Naive thymus-derived CD8-positive, alpha-beta T cell (primary cell): ENCODE measurements around the gene RIPOR2. TPM values are rescaled to one million over a fixed set of nuclear protein-coding genes. Genes with fewer than 3 reads are reported as not detected.

Experiments
- ATAC-seq, 2 donors: fragments of 150-1000 bp; cut with Tn5 transposase in 1 of 2; sonication (Bioruptor Pico), chemical (Tn5 transposase) in 1 of 2; 1 replicate in 1 of 2; 2 replicates in 1 of 2; pipeline ENCODE4 v1.10.0; 2021; ENCODE audit warnings: mild to moderate bottlenecking in 2 of 2, moderate library complexity in 2 of 2
- POLR2A ChIA-PET: fragments of 350-600 bp; sonication (Branson Sonifier 250); formaldehyde crosslinking; loops from one replicate; lab custom pipeline; 2021; ENCODE audit warnings: antibody characterized with exemption; lab: Charles Lee
- DNase-seq, 10 donors: peaks; one replicate each; pipeline versions ENCODE4 v3.0.0 to v3.0.0-alpha.2; 2020 to 2022
- H3K27ac Mint-ChIP-seq, 10 donors: one replicate each; pipeline ENCODE4 v1.8.0; 2020 to 2022; ENCODE audit warnings: mild to moderate bottlenecking in 10 of 10, mixed read lengths in 10 of 10, moderate library complexity in 4 of 10, inconsistent platforms in 1 of 10
- H3K27me3 Mint-ChIP-seq, 5 donors: one replicate each; pipeline ENCODE4 v1.8.0; 2021 to 2022; ENCODE audit warnings: mixed read lengths in 5 of 5
- H3K36me3 Mint-ChIP-seq, 3 donors: one replicate each; pipeline ENCODE4 v1.8.0; 2020 to 2022; ENCODE audit warnings: mixed read lengths in 3 of 3, mild to moderate bottlenecking in 2 of 3, inconsistent platforms in 1 of 3
- H3K4me1 Mint-ChIP-seq, 4 donors: one replicate each; pipeline ENCODE4 v1.8.0; 2021 to 2022; ENCODE audit warnings: mixed read lengths in 4 of 4
- H3K4me3 Mint-ChIP-seq, 10 donors: one replicate each; pipeline ENCODE4 v1.8.0; 2020 to 2022; ENCODE audit warnings: mild to moderate bottlenecking in 10 of 10, mixed read lengths in 10 of 10, moderate library complexity in 6 of 10, inconsistent platforms in 1 of 10
- H3K9me3 Mint-ChIP-seq, 9 donors: one replicate each; pipeline ENCODE4 v1.8.0; 2020 to 2022; ENCODE audit warnings: mixed read lengths in 9 of 9, mild to moderate bottlenecking in 3 of 9, inconsistent platforms in 1 of 9, moderate library complexity in 1 of 9
- polyA plus RNA-seq, 3 donors: library from polyadenylated mRNA; unstranded; fragments of 300-500 nt; fragmentation: Illumina TruSeq; gene quantifications; one replicate each; pipeline ENCODE4 v1.2.3, GENCODE V29; 2021
- total RNA-seq, 8 experiments: library from RNA in 2 of 8; stranded (reverse) in 2 of 8; gene quantifications; one replicate each; pipeline ENCODE4 v1.2.3 and lab custom pipeline; 2021 to 2026

Gene RIPOR2
- total and polyA plus RNA-seq, 5 experiments from 2014 or later = 413 to 542 (median 511) TPM

DNA sequence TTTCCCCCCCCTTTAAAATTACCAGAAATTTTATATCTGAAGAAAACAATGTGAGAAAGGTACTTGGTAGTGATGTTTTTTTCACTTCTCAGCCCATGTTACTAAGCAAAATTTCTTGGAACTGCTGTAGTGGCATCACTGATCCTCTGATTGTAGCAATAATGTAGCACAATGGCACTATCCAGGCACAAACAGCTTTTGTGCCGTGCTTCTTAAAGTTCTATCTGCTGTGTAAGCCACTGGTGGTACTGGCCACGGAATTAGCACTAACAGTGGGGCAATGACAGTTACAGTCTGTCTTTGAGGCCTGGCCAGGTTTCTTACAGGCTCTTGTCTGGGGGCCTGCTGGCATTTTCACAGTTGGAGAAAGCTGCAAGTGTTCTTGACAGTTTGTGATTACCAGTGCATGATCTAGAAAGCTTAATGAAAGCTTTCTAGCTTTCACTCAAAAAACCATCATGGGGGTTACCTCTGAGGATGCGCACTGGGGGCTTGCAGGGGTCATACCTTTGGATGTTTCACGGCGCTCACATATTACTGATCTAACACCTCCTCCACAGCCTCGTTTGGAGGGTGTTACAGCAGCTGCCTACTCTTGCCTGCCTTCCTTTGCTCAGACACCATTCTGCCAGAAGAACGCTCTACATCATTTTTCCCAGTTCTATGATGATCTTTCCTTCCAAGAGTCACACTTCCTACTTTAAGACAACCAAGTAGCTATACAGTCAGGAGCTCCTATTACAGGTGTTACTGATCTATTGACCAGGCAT, 78.7 kb downstream of the RIPOR2 start:
- Mint-ChIP-seq H3K36me3 (peaks cover 34 to 99% (median 47%) of the 10 kb centered on the region in 3 donors), H3K27me3 (no peaks in the 10 kb centered on the region), H3K4me1 (peaks cover 39 to 69% (median 67%) of the 10 kb centered on the region in 4 donors), H3K9me3 (no peaks in the 10 kb centered on the region), H3K4me3 (peak overlapping the region; percentile 5 to 84 (median 70)), H3K27ac (peak overlapping the region; percentile 88 to 98 (median 94))
- POLR2A ChIA-PET = interaction anchor here (0.6 to 6.3 kb wide), 17 partner anchors 10 to 214 kb away, joined by 3 to 66 read pairs (median 4); partner anchors contain the start of gene RIPOR2
- ATAC-seq (peak in 1 of 2 donors; percentile 9), DNase-seq (peak in 1 of 10 donors; percentile 28)

DNA sequence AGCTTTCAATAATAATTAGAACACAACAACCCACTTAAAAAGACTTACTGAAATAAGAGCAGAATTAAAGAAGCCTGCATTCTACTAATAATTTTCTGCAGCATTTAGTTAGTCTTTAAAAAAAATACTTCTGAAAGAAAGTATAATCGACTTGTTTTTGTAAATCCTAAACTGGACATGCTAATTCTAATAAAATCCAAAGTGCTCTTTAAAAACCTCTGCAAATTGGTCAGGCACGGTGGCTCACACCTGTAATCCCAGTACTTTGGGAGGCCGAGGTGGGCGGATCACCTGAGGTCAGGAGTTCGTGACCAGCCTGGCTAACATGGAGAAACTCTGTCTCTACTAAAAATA, 79.5 kb downstream of the RIPOR2 start:
- Mint-ChIP-seq H3K4me3 (peak overlapping the region; percentile 31 to 84 (median 72)), H3K9me3 (no peaks in the 10 kb centered on the region), H3K27me3 (no peaks in the 10 kb centered on the region), H3K4me1 (peaks cover 36 to 62% (median 59%) of the 10 kb centered on the region in 4 donors), H3K27ac (peak overlapping the region; percentile 88 to 98 (median 94)), H3K36me3 (peaks cover 34 to 97% (median 46%) of the 10 kb centered on the region in 3 donors)
- POLR2A ChIA-PET = interaction anchor here (0.6 to 6.3 kb wide), 15 partner anchors 10 to 171 kb away, joined by 3 to 66 read pairs (median 5); partner anchors contain the start of gene RIPOR2
- ATAC-seq (no peak), DNase-seq (no peak)

- Mint-ChIP-seq H3K27me3 (no peaks in the 10 kb centered on the region), H3K36me3 (peaks cover 34 to 97% (median 41%) of the 10 kb centered on the region in 3 donors), H3K4me3 (peak overlapping the region; percentile 31 to 84 (median 72)), H3K4me1 (peaks cover 31 to 58% (median 53%) of the 10 kb centered on the region in 4 donors), H3K9me3 (no peaks in the 10 kb centered on the region), H3K27ac (peak overlapping the region; percentile 88 to 98 (median 94))
- POLR2A ChIA-PET = interaction anchor here (0.6 to 6.3 kb wide), 16 partner anchors 10 to 171 kb away, joined by 3 to 66 read pairs (median 4); partner anchors contain the start of gene RIPOR2
- peak; percentile 39 to 67 for ATAC-seq
- DNase-seq = peak; percentile 38 to 83 (median 72)
Observed at GRCh38 chr6:24855395-24856245, 80.1 kb downstream of the RIPOR2 start.

GRCh38 chr6:24854077-24854666, 81.6 kb downstream of the RIPOR2 start:
- H3K9me3 Mint-ChIP-seq = no peaks in the 10 kb centered on the region
- H3K4me3 Mint-ChIP-seq = no peak overlapping the region
- H3K27ac Mint-ChIP-seq = peak overlapping the region in 9 of 10 donors; percentile 41 to 98 (median 69)
- DNase-seq = no peak
- no peak for ATAC-seq
- H3K27me3 Mint-ChIP-seq = no peaks in the 10 kb centered on the region
- POLR2A ChIA-PET = interaction anchor here (0.7 to 6.3 kb wide), 5 partner anchors 9 to 288 kb away, joined by 4 to 66 read pairs (median 6); partner anchors contain the start of gene RIPOR2
- H3K36me3 Mint-ChIP-seq = peaks cover 23 to 97% (median 41%) of the 10 kb centered on the region in 3 donors
- peaks cover 23 to 53% (median 43%) of the 10 kb centered on the region in 4 donors for H3K4me1 Mint-ChIP-seq

GRCh38 chr6:24851086-24851485, 84.7 kb downstream of the RIPOR2 start:
- H3K4me1 Mint-ChIP-seq = peaks cover 19 to 47% (median 26%) of the 10 kb centered on the region in 4 donors
- DNase-seq (no peak), ATAC-seq (no peak)
- no peaks in the 10 kb centered on the region for H3K9me3 Mint-ChIP-seq
- POLR2A ChIA-PET = interaction anchor here (0.7 to 1.8 kb wide), 7 partner anchors 10 to 220 kb away, joined by 3 to 8 read pairs (median 3); no protein-coding TSS in a partner anchor
- H3K36me3 Mint-ChIP-seq = peaks cover 19 to 97% (median 39%) of the 10 kb centered on the region in 3 donors
- no peak overlapping the region for H3K4me3 Mint-ChIP-seq
- no peaks in the 10 kb centered on the region for H3K27me3 Mint-ChIP-seq
- H3K27ac Mint-ChIP-seq = peak overlapping the region; percentile 37 to 89 (median 76)

GRCh38 chr6:24849713-24850112, 86.0 kb downstream of the RIPOR2 start:
- ATAC-seq = peak in 1 of 2 donors; percentile 32
- POLR2A ChIA-PET = interaction anchor here (0.7 to 1.8 kb wide), 6 partner anchors 9 to 221 kb away, joined by 3 to 9 read pairs (median 4); no protein-coding TSS in a partner anchor
- H3K4me3 Mint-ChIP-seq = no peak overlapping the region

GRCh38 chr6:24848461-24848860, 87.3 kb downstream of the RIPOR2 start:
- Mint-ChIP-seq H3K27ac (peak overlapping the region; percentile 46 to 91 (median 74)), H3K9me3 (no peaks in the 10 kb centered on the region), H3K4me1 (peaks cover 22 to 61% (median 37%) of the 10 kb centered on the region in 4 donors), H3K4me3 (peak overlapping the region in 1 of 10 donors; percentile 13), H3K36me3 (peaks cover 18 to 97% (median 40%) of the 10 kb centered on the region in 3 donors), H3K27me3 (no peaks in the 10 kb centered on the region)
- POLR2A ChIA-PET = interaction anchor here (1.1 kb wide), 1 partner anchor 71 kb away, joined by 3 read pairs; no protein-coding TSS in a partner anchor
- no peak for DNase-seq
- no peak for ATAC-seq

More at GRCh38 chr6:24849713-24850112, 86.0 kb downstream of the RIPOR2 start:
- no peaks in the 10 kb centered on the region for H3K9me3 Mint-ChIP-seq
- peaks cover 19 to 97% (median 42%) of the 10 kb centered on the region in 3 donors for H3K36me3 Mint-ChIP-seq
- DNase-seq = no peak
- peak overlapping the region; percentile 50 to 95 (median 88) for H3K27ac Mint-ChIP-seq
- peaks cover 22 to 52% (median 29%) of the 10 kb centered on the region in 4 donors for H3K4me1 Mint-ChIP-seq
- H3K27me3 Mint-ChIP-seq = no peaks in the 10 kb centered on the region

- Mint-ChIP-seq H3K9me3 (no peaks in the 10 kb centered on the region), H3K4me3 (peak overlapping the region in 2 of 10 donors; percentile 28 to 33), H3K36me3 (peaks cover 14 to 97% (median 43%) of the 10 kb centered on the region in 3 donors), H3K27me3 (no peaks in the 10 kb centered on the region), H3K27ac (peak overlapping the region; percentile 54 to 95 (median 86)), H3K4me1 (peaks cover 27 to 69% (median 47%) of the 10 kb centered on the region in 4 donors)
- no peak for DNase-seq
- no peak for ATAC-seq
- POLR2A ChIA-PET = interaction anchor here (0.6 to 1.2 kb wide), 2 partner anchors 13 to 171 kb away, joined by 3 read pairs; no protein-coding TSS in a partner anchor
Observed at GRCh38 chr6:24847402-24847801, 88.4 kb downstream of the RIPOR2 start.

DNA sequence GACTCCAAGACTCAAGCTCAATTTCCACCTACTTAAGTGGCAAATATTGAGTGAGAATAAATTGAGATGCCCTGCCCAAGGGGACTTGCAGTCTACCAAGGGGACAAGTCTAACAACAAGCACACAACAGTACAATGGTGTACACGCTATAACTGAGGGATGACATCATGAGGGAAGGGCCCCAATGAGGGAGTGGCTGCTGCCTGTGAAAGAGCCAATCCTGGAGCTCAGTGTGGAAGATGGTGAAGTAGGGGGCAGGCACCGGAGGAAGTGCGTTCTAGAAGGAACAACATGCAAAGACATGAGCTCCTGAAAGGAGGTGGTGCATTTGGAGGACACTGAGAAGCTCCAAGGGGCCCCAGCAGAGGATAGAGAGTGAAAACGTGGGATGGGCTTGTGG, 90.2 kb downstream of the RIPOR2 start:
- H3K27ac Mint-ChIP-seq = peak overlapping the region in 9 of 10 donors; percentile 67 to 90 (median 81)
- peaks cover 14 to 99% (median 52%) of the 10 kb centered on the region in 3 donors for H3K36me3 Mint-ChIP-seq
- H3K9me3 Mint-ChIP-seq = no peaks in the 10 kb centered on the region
- ATAC-seq = peak; percentile 44 to 77
- H3K4me3 Mint-ChIP-seq = peak overlapping the region in 1 of 10 donors; percentile 54
- POLR2A ChIA-PET = interaction anchor here (0.8 to 1.9 kb wide), 6 partner anchors 10 to 180 kb away, joined by 3 to 10 read pairs (median 6); no protein-coding TSS in a partner anchor
- no peaks in the 10 kb centered on the region for H3K27me3 Mint-ChIP-seq
- peaks cover 33 to 82% (median 65%) of the 10 kb centered on the region in 4 donors for H3K4me1 Mint-ChIP-seq
- DNase-seq = no peak

DNA sequence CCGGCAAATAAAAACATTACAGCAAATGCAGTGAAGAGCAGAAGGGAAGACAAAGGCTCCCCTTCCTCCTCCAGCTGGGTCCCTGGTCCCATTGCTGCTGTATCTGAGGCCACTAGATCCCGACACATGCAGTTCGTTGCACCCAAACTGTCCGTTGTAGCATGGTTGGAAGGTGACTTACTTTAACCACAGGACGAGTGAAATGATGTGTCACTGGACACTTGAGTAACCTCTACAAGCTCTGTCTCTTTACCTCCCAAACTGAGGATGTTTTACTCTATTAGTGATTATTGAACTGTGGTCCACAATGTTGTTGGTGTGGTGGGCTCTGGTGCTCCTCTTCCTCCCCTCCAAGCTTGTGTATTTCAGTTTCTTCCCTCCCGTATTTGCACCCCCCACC, 90.9 kb downstream of the RIPOR2 start:
- H3K4me3 Mint-ChIP-seq = peak overlapping the region in 2 of 10 donors; percentile 37 to 48
- H3K36me3 Mint-ChIP-seq = peaks cover 14 to 99% (median 48%) of the 10 kb centered on the region in 3 donors
- H3K27ac Mint-ChIP-seq = peak overlapping the region; percentile 67 to 90 (median 80)
- DNase-seq (no peak), ATAC-seq (no peak)
- H3K9me3 Mint-ChIP-seq = no peaks in the 10 kb centered on the region
- POLR2A ChIA-PET = interaction anchor here (0.8 to 1.9 kb wide), 6 partner anchors 10 to 180 kb away, joined by 3 to 10 read pairs (median 6); no protein-coding TSS in a partner anchor
- H3K4me1 Mint-ChIP-seq = peaks cover 35 to 84% (median 72%) of the 10 kb centered on the region in 4 donors
- H3K27me3 Mint-ChIP-seq = no peaks in the 10 kb centered on the region

GRCh38 chr6:24844061-24844460, 91.7 kb downstream of the RIPOR2 start:
- ATAC-seq (no peak), DNase-seq (no peak)
- H3K4me1 Mint-ChIP-seq = peaks cover 31 to 87% (median 75%) of the 10 kb centered on the region in 4 donors
- no peaks in the 10 kb centered on the region for H3K27me3 Mint-ChIP-seq
- H3K9me3 Mint-ChIP-seq = no peaks in the 10 kb centered on the region
- peak overlapping the region in 7 of 10 donors; percentile 38 to 90 (median 67) for H3K27ac Mint-ChIP-seq
- peak overlapping the region in 1 of 10 donors; percentile 54 for H3K4me3 Mint-ChIP-seq
- H3K36me3 Mint-ChIP-seq = peaks cover 17 to 99% (median 46%) of the 10 kb centered on the region in 3 donors
- POLR2A ChIA-PET = interaction anchor here (0.7 to 1.9 kb wide), 5 partner anchors 9 to 174 kb away, joined by 4 to 10 read pairs (median 4); no protein-coding TSS in a partner anchor
